Glutamatergic neuron (in vitro differentiated cells): ENCODE measurements around the gene LYRM7. TPM values are rescaled to one million over a fixed set of nuclear protein-coding genes. Genes with fewer than 3 reads are reported as not detected.

ENCODE experiments used
- DNase-seq: peaks from one replicate; pipeline ENCODE4 v3.0.0; 2022
- H3K27ac Mint-ChIP-seq: one replicate; pipeline ENCODE4 v1.8.0; 2020; ENCODE audit warnings: mild to moderate bottlenecking, mixed read lengths, inconsistent platforms; ENCODE audit not compliant: unreplicated experiment
- H3K27me3 Mint-ChIP-seq: one replicate; pipeline ENCODE4 v1.8.0; 2020; ENCODE audit warnings: mild to moderate bottlenecking, moderate library complexity, mixed read lengths, inconsistent platforms; ENCODE audit not compliant: unreplicated experiment
- H3K36me3 Mint-ChIP-seq: one replicate; pipeline ENCODE4 v1.8.0; 2020; ENCODE audit warnings: mild to moderate bottlenecking, mixed read lengths, inconsistent platforms; ENCODE audit not compliant: unreplicated experiment
- H3K4me1 Mint-ChIP-seq: one replicate; pipeline ENCODE4 v1.8.0; 2020; ENCODE audit warnings: mild to moderate bottlenecking, low read depth, mixed read lengths, inconsistent platforms; ENCODE audit not compliant: unreplicated experiment
- H3K4me3 Mint-ChIP-seq: one replicate; pipeline ENCODE4 v1.8.0; 2020; ENCODE audit warnings: mild to moderate bottlenecking, mixed read lengths, inconsistent platforms; ENCODE audit not compliant: unreplicated experiment
- H3K9me3 Mint-ChIP-seq: one replicate; pipeline ENCODE4 v1.8.0; 2020; ENCODE audit warnings: mild to moderate bottlenecking, moderate library complexity, mixed read lengths, inconsistent platforms; ENCODE audit not compliant: unreplicated experiment
- total RNA-seq: library from RNA; stranded (reverse); fragmentation: NEBNext Ultra II Directional; extraction: Animal tissue kit (Norgen Biotek cat#: 25700); gene quantifications from one replicate; pipeline ENCODE4 v1.2.1, GENCODE V29; 2021; ENCODE audit not compliant: unreplicated experiment
- TF ChIP-seq, protein P1 (sequence below): fragments of 200-600 bp; sonication (generic); IDR thresholded peaks from one replicate; pipeline ENCODE4 v1.5.0; 2021; ENCODE audit not compliant: partially characterized antibody, unreplicated experiment

LYRM7 gene
- total RNA-seq, 1 donor from 2014 or later = 6.4 TPM

DNA sequence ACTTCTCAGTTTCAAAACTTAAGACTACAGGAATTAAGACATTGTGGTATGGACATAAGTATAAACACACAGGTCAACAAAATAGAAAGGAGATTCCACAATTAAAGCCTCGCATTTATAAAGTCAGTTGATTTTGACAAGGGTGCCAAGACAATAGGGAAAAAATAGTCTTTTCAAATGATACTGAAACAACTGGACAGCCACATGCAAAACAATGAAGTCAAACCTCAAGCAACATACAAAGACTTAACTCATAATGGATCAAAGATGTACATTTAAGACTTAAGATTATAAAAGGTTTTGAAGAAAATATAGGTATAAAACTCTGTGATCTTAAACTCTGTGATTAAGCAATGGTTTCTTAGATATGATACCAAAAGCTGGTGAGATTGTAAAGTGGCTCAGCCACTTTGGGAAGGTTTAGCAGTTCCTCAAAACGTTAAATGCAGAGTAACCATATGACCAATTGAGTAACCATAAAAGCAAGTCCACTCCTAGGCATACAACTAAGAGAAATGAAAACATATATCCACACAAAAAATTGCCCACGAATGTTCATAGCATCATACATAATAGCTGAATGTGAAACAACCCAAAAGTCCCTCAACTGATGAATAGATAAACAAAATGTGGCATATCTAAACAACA, 27.6 kb upstream of the LYRM7 start:
- TF ChIP-seq, protein P1, sequence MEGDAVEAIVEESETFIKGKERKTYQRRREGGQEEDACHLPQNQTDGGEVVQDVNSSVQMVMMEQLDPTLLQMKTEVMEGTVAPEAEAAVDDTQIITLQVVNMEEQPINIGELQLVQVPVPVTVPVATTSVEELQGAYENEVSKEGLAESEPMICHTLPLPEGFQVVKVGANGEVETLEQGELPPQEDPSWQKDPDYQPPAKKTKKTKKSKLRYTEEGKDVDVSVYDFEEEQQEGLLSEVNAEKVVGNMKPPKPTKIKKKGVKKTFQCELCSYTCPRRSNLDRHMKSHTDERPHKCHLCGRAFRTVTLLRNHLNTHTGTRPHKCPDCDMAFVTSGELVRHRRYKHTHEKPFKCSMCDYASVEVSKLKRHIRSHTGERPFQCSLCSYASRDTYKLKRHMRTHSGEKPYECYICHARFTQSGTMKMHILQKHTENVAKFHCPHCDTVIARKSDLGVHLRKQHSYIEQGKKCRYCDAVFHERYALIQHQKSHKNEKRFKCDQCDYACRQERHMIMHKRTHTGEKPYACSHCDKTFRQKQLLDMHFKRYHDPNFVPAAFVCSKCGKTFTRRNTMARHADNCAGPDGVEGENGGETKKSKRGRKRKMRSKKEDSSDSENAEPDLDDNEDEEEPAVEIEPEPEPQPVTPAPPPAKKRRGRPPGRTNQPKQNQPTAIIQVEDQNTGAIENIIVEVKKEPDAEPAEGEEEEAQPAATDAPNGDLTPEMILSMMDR = no peak
- Mint-ChIP-seq H3K9me3 (no peaks in the 10 kb centered on the region), H3K4me3 (no peak overlapping the region), H3K4me1 (no peaks in the 10 kb centered on the region), H3K27me3 (no peaks in the 10 kb centered on the region), H3K36me3 (no peaks in the 10 kb centered on the region), H3K27ac (no peak overlapping the region)
- DNase-seq = no peak

- no peaks in the 10 kb centered on the region for H3K36me3 Mint-ChIP-seq
- DNase-seq = no peak
- no peaks in the 10 kb centered on the region for H3K9me3 Mint-ChIP-seq
- H3K27me3 Mint-ChIP-seq = no peaks in the 10 kb centered on the region
- no peak overlapping the region for H3K4me3 Mint-ChIP-seq
- TF ChIP-seq, protein P1 = no peak
- no peaks in the 10 kb centered on the region for H3K4me1 Mint-ChIP-seq
- H3K27ac Mint-ChIP-seq = no peak overlapping the region
These were observed 23.5 kb upstream of the LYRM7 start for GRCh38 chr5:131147258-131147657.

- Mint-ChIP-seq H3K9me3 (no peaks in the 10 kb centered on the region), H3K27ac (no peak overlapping the region), H3K4me3 (no peak overlapping the region), H3K36me3 (no peaks in the 10 kb centered on the region), H3K4me1 (no peaks in the 10 kb centered on the region), H3K27me3 (no peaks in the 10 kb centered on the region)
- no peak for DNase-seq
- TF ChIP-seq, protein P1 = no peak
These were observed 21.9 kb upstream of the LYRM7 start for GRCh38 chr5:131148835-131149234.

- no peaks in the 10 kb centered on the region for H3K4me1 Mint-ChIP-seq
- no peaks in the 10 kb centered on the region for H3K9me3 Mint-ChIP-seq
- H3K4me3 Mint-ChIP-seq = no peak overlapping the region
- no peak overlapping the region for H3K27ac Mint-ChIP-seq
- H3K36me3 Mint-ChIP-seq = no peaks in the 10 kb centered on the region
- H3K27me3 Mint-ChIP-seq = no peaks in the 10 kb centered on the region
- TF ChIP-seq, protein P1 = no peak
- DNase-seq = no peak
These were observed 20.3 kb upstream of the LYRM7 start for GRCh38 chr5:131150408-131150807.

DNA sequence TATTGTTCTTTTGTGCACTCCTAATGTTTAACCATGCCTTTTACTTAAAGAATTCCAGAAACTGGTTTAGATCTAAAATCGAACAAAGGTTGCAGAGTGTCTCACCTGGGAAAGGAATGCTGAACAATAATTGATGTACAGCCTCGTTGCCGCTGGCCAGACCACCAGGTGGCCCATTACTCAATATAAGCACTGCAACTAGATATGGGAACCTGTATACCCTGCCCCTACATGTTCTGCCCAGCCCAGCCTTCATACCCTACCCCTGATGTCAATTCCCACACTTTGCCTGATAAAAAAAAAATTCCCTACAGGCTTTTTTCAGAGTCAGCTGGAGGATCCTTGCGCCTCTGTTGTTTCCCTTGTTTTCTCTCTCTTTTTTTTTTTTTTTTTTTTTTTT, 19.5 kb upstream of the LYRM7 start:
- Mint-ChIP-seq H3K4me1 (no peaks in the 10 kb centered on the region), H3K27me3 (no peaks in the 10 kb centered on the region), H3K9me3 (no peaks in the 10 kb centered on the region), H3K4me3 (no peak overlapping the region), H3K27ac (no peak overlapping the region), H3K36me3 (no peaks in the 10 kb centered on the region)
- no peak for DNase-seq
- TF ChIP-seq, protein P1 = no peak
